Urinary bladder (tissue), 4 donors: ENCODE results near the gene DCAF8. TPM values are rescaled to one million over a fixed set of nuclear protein-coding genes. Genes with fewer than 3 reads are reported as not detected.

ENCODE experiments used
- DNase-seq: peaks from one replicate; pipeline ENCODE4 v3.0.0-alpha.2; 2015; ENCODE audit errors: extremely low spot score
- H3K27ac ChIP-seq: one replicate; pipeline ENCODE4 v1.5.1; 2013; ENCODE audit warnings: low read depth, mild to moderate bottlenecking, moderate library complexity
- H3K36me3 ChIP-seq: one replicate; pipeline ENCODE4 v1.6.1; 2013; ENCODE audit warnings: mild to moderate bottlenecking, moderate library complexity; ENCODE audit not compliant: insufficient read depth
- H3K4me1 ChIP-seq: one replicate; pipeline ENCODE4 v1.6.1; 2013; ENCODE audit warnings: mild to moderate bottlenecking, moderate library complexity; ENCODE audit not compliant: insufficient read depth
- H3K4me3 ChIP-seq: one replicate; pipeline ENCODE4 v1.5.1; 2013; ENCODE audit warnings: low read depth, low read length
- WGBS: extraction: QIAGEN DNeasy Blood & Tissue Kit; methylation state at CpG from one replicate; pipeline ENCODE4 v1.1.7; 2013; 5-methylcytosine and 5-hydroxymethylcytosine counted together
- polyA plus RNA-seq: library from polyadenylated mRNA; stranded (reverse); fragments of 200-250 nt; gene quantifications from one replicate; pipeline ENCODE4 v1.2.3, GENCODE V29; 2013
- total RNA-seq: library from RNA; depleted of rRNA; stranded (reverse); fragments of >200 nt; gene quantifications from one replicate; pipeline ENCODE4 v1.2.3, GENCODE V29; 2014
- donor health status: healthy with polysubstance abuse.
- donor health status: healthy.

DCAF8 gene
- total and polyA plus RNA-seq, 2 donors, result 92.9 to 123 TPM

GRCh38 chr1:160209321-160210046, 52.9 kb downstream of the DCAF8 start:
- H3K36me3 ChIP-seq, result peaks cover 8% of the 10 kb centered on the region
- no peaks in the 10 kb centered on the region for H3K4me1 ChIP-seq
- H3K4me3 ChIP-seq, result no peak overlapping the region
- no peak overlapping the region for H3K27ac ChIP-seq
- DNase-seq, result no peak
- 27% methylated on average over 7 of the region's 7 CpGs for WGBS

GRCh38 chr1:160208557-160209320, 53.6 kb downstream of the DCAF8 start:
- H3K4me1 ChIP-seq, result no peaks in the 10 kb centered on the region
- WGBS, result 54% methylated on average over 6 of the region's 6 CpGs
- peaks cover 5% of the 10 kb centered on the region for H3K36me3 ChIP-seq
- no peak for DNase-seq
- H3K4me3 ChIP-seq, result no peak overlapping the region
- no peak overlapping the region for H3K27ac ChIP-seq

- no peak overlapping the region for H3K27ac ChIP-seq
- H3K4me1 ChIP-seq, result no peaks in the 10 kb centered on the region
- DNase-seq, result no peak
- no peak overlapping the region for H3K4me3 ChIP-seq
- peaks cover 4% of the 10 kb centered on the region for H3K36me3 ChIP-seq
- WGBS, result 49% methylated on average over 9 of the region's 9 CpGs
Measured at GRCh38 chr1:160207771-160208556, 54.4 kb downstream of the DCAF8 start.

GRCh38 chr1:160207118-160207650, 55.2 kb downstream of the DCAF8 start:
- Histone ChIP-seq H3K36me3 (peaks cover 2% of the 10 kb centered on the region), H3K4me1 (no peaks in the 10 kb centered on the region), H3K27ac (no peak overlapping the region), H3K4me3 (no peak overlapping the region)
- DNase-seq, result no peak
- WGBS, result 82% methylated on average over 4 of the region's 4 CpGs

GRCh38 chr1:160206421-160207117, 55.8 kb downstream of the DCAF8 start:
- no peak overlapping the region for H3K27ac ChIP-seq
- peaks cover 2% of the 10 kb centered on the region for H3K36me3 ChIP-seq
- peak overlapping the region; percentile 68 for H3K4me3 ChIP-seq
- DNase-seq, result no peak
- 45% methylated on average over 9 of the region's 9 CpGs for WGBS
- no peaks in the 10 kb centered on the region for H3K4me1 ChIP-seq

- DNase-seq, result no peak
- Histone ChIP-seq H3K27ac (peak overlapping the region; percentile 78), H3K36me3 (peaks cover 2% of the 10 kb centered on the region), H3K4me3 (peak overlapping the region; percentile 68), H3K4me1 (no peaks in the 10 kb centered on the region)
- WGBS, result 3% methylated on average over 9 of the region's 9 CpGs
Measured at GRCh38 chr1:160206036-160206389, 56.3 kb downstream of the DCAF8 start.

- Histone ChIP-seq H3K27ac (peak within 1 kb of the TSS; percentile 78), H3K4me1 (no peaks in the 10 kb centered on the region), H3K36me3 (peaks cover 2% of the 10 kb centered on the region), H3K4me3 (peak within 1 kb of the TSS; percentile 68)
- no peak for DNase-seq
- under 1% methylated on average over 75 of the region's 76 CpGs for WGBS
Measured at GRCh38 chr1:160205242-160206035, 56.9 kb downstream of the DCAF8 start, which contains the start of gene PEA15. TSS of gene PEA15 (plus strand) at chr1:160205384. CDS start at chr1:160211545, 6,161 bp downstream.

- Histone ChIP-seq H3K4me1 (no peaks in the 10 kb centered on the region), H3K27ac (no peak overlapping the region), H3K36me3 (peaks cover 2% of the 10 kb centered on the region), H3K4me3 (peak overlapping the region; percentile 68)
- no peak for DNase-seq
- 22% methylated on average over 7 of the region's 7 CpGs for WGBS
Measured at GRCh38 chr1:160204526-160205241, 57.7 kb downstream of the DCAF8 start.

GRCh38 chr1:160200786-160201185, 61.6 kb downstream of the DCAF8 start:
- 91% methylated on average over 4 of the region's 4 CpGs for WGBS
- no peak for DNase-seq
- Histone ChIP-seq H3K36me3 (no peaks in the 10 kb centered on the region), H3K4me1 (no peaks in the 10 kb centered on the region), H3K4me3 (no peak overlapping the region), H3K27ac (no peak overlapping the region)

- Histone ChIP-seq H3K4me3 (no peak overlapping the region), H3K4me1 (no peaks in the 10 kb centered on the region), H3K27ac (no peak overlapping the region), H3K36me3 (no peaks in the 10 kb centered on the region)
- WGBS, result 95% methylated on average over 4 of the region's 4 CpGs
- DNase-seq, result no peak
Measured at GRCh38 chr1:160197231-160197630, 65.1 kb downstream of the DCAF8 start.

- Histone ChIP-seq H3K4me3 (no peak overlapping the region), H3K36me3 (no peaks in the 10 kb centered on the region), H3K27ac (no peak overlapping the region), H3K4me1 (no peaks in the 10 kb centered on the region)
- WGBS, result 91% methylated on average over 4 of the region's 4 CpGs
- DNase-seq, result no peak
Measured at GRCh38 chr1:160196143-160196542, 66.2 kb downstream of the DCAF8 start.

- 89% methylated on average over 2 of the region's 2 CpGs for WGBS
- no peak for DNase-seq
- H3K4me1 ChIP-seq, result no peaks in the 10 kb centered on the region
- no peak overlapping the region for H3K27ac ChIP-seq
- no peak overlapping the region for H3K4me3 ChIP-seq
- H3K36me3 ChIP-seq, result no peaks in the 10 kb centered on the region
Measured at GRCh38 chr1:160194737-160195059, 67.7 kb downstream of the DCAF8 start.
